HG02970 (cell line): ENCODE measurements around the gene NTM.

ENCODE experiments used
- ATAC-seq: cut with Tn5 transposase; IDR thresholded peaks from one replicate; pipeline ENCODE4 v1.9.1; 2021; ENCODE audit warnings: mild to moderate bottlenecking, moderate library complexity, moderate number of reproducible peaks; ENCODE audit not compliant: unreplicated experiment, low FRiP score

NTM gene

DNA sequence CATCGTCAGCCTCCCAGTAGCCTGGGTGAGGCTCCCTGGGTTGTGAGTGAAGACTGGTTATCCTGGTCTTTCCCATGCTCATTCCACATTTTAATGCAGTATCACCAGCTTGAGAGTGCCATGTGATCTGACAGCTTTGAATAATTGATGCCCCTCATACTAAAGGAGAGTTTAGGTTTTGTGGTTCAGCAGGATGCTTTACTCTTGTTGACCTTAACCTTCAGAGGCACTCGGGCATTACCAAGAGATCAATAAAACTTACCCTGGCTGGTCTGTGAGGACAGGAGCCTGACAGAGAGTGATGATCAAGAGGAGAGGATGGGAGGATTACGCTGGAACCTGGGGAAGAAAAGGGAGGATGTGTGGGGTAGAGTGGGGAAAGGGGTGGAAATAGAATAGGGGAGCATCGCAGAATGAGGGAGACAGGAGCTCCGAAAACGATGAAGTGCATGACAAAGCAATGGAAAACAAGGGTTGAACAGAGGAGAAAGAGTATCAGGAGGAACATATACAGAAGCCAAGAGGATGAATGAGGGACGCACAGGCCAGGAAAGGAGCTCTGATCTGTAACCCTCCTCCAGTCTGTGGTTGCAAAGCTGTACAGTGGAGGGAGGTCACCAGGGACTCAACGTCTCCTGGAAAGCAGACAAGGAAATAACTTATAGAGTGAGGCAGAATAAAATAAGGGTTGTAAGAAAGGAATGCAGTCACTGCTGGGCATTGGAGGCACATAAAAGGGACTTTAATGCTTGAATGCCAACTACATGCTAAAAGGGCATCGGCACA is 594.5 kb downstream of the NTM start:
- no peak for ATAC-seq

DNA sequence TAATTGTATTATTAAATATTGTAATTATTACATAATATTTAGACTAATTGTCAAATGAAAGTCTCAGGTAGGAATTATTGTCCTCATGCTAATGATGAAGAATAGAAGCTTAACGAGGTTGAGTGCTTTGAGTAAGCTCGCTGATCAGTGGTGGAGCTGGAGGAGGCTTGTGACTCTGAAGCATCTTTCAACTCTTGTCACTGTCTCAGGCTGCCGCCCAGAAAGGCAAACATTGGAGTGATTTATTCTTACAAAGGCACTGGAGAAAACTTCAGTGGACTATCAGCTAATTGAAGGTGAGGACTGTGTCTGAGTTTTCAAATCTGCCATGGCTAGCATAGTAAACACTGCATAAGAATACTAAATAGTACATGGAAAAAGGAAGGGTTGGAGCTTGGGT is 595.1 kb downstream of the NTM start:
- ATAC-seq: no peak

DNA sequence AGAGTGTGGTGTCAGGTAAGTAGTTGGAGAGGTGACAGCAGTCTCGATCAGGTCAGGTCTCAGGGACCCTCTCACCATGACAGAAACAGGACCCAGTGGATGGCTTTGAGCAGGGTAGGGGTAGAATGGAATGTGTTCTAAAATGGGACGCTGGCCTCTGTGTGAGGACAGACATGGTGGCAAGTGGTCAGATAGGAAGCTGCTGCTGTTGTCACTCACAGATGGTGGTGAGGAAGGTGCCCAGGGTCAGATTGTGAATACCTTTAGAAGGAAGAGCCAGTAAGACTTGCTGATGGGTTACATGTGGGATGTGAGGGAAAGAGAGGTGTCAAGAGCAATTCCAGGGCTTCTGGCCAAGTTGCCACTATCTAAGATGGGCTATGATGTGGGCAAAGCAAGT is 596.3 kb downstream of the NTM start:
- no peak for ATAC-seq

DNA sequence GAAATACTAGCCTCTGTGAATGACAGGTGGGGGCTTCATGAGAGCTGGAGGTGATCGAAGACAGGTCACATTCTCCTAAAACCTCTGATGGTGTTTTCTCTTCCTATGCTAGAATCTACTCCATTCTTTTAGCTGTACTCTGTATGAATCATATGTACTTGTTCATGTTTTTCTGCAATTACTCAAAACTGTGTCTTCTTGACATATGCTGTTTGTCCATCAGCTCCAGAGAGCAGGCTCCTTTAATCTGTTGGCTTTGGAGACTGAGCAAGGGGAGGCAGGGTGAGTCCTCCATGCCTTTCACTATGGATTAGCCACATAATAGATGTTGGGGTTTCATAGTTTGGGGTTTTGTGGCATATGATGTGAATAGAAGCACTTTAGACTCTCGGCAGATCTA is 598.8 kb downstream of the NTM start:
- no peak for ATAC-seq

DNA sequence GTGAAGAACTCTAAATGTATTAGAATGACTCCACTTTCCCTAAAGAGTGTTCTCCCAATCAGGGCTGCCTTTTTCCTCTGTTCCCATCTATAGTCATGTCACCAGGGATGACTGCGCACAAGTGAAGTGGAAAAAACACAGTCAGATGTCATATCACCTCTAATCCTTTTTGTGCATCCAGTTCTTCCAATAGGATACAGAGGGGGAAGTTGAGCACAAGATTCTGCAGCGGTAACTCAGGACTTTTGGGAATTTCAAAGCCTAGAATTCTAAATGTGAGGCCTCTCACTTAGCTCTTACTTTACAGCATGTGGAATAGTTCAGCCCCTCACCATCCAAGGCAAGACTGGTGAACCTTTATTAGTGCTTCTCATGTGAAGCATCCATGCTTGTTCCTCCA is 602.6 kb downstream of the NTM start:
- no peak for ATAC-seq

DNA sequence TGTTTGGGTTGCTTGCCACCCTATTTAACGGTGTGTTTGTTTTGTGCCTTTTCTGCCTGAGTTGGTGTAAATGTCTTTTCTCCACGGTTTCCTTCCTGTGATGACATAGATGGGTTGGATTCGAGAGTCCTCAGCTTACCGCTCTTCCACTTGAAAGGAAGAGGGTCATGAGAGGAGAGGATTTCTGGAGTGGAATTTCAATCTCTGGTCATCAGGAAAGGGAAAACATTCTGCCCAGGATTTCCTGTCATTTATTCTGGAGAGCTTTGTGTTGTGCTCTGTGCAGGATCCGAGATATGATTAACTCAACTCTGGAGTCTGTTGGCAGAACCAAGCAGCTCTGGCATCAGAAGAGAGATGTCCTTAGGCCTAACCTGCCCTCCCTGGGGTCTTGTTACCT is 605.2 kb downstream of the NTM start:
- no peak for ATAC-seq

DNA sequence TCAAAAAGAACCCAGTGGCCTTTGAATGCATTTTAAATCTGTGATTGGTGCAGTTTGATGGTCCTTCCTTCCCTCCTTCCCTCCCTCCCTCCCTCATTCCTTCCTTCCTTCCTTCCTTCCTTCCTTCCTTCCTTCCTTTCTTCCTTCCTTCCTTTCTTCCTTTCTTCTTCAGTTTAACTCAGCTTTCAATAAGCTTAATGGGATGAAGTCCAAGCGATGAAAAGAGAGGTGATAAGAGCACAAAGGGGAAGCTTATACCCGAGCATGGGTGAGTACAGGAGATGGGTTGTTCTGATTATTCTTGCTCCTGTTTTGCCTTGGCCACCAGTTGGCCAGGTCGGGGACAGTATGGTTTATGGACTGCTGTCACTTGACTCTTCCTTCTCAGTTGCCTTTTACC is 605.6 kb downstream of the NTM start:
- no peak for ATAC-seq

DNA sequence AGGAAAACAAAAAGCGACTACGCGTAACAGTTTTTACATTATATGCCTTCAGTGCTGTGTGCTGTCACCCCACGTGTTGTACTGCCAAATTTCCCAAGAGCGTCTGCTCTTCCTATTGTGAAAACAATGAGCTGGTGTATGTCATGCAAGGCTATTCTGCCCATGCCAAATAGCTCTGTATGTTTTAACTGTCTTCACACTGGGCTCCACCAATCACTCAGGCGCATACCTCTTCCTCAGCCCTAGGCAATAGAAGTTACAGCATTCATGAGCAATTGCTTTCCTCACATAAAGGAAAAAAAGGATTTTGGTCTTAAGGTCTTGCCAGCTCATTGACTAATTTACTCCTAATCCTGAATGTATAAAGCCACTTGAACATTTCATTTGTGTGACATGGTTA is 606.8 kb downstream of the NTM start:
- ATAC-seq: no peak

DNA sequence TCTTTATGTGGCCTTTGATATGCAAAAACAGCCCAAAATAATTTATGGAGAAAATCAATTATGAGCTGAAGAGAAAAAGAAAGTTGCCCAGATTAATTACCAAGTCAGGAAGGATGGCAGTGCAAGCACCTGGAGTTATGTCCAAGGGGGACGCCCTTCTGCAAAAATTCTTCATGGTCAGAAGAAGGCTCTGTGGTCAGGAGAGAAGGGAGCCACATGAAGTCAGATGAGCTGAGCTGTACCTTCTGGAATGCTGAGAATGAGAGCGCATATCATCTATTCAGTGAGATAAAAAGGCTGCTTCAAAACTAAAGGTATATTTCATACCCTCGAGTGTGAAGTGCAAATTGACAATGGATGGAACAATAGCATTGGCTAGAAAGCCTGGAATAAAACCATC is 607.4 kb downstream of the NTM start:
- ATAC-seq: no peak

DNA sequence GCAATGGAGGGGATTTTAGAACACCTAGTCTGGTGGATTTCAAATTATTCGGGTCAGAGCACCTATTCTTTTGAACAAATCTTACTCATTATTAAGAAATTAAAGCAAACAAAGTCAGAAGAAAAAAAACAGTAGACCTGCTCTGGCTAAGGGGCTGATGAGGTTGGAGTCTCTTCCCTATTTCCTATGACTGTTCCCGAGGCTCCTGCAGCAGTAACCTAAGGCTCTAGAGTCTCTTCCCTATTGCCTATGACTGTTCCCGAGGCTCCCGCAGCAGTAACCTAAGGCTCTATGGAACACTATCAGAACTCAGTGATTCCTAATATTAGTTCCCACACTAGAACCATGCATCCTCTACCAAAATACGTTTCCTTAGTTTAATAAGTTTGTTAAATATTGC is 607.9 kb downstream of the NTM start:
- no peak for ATAC-seq

DNA sequence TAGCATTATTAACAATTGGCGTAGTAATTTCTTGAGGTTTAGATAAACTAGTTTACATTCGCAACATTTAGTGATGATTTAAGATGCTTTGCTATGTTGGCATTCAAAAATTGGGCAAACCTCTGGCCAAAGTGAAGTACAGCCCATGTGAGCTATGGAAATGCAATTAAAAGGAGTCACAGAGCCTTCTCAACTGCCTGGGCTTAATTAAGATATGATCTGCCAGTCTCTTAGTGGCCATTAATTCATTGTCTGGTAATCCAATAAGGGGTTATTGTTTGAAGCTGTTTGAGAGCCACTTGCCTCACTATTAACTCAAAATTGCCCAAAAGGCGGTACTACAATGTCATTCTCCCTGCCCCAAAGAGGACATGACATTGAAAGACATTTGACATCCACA is 608.9 kb downstream of the NTM start:
- ATAC-seq: no peak

DNA sequence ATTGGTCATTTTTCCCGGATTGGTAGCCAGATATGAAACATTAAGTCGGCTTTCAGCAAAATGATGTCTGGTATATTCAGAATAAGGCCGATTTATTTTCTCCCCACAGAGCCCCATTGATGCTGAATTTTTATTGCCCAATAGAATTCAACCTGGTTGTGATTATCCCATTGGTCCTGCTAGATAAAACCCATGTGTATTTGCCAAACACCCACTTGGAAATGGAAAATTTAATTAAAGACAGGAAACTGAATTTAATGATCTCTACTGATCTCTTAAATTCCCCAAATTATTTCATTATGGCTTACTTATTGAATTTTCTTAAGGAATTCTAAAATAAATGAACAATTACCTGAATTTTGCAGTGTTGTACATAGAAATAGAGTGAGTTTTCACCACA is 609.8 kb downstream of the NTM start:
- no peak for ATAC-seq

DNA sequence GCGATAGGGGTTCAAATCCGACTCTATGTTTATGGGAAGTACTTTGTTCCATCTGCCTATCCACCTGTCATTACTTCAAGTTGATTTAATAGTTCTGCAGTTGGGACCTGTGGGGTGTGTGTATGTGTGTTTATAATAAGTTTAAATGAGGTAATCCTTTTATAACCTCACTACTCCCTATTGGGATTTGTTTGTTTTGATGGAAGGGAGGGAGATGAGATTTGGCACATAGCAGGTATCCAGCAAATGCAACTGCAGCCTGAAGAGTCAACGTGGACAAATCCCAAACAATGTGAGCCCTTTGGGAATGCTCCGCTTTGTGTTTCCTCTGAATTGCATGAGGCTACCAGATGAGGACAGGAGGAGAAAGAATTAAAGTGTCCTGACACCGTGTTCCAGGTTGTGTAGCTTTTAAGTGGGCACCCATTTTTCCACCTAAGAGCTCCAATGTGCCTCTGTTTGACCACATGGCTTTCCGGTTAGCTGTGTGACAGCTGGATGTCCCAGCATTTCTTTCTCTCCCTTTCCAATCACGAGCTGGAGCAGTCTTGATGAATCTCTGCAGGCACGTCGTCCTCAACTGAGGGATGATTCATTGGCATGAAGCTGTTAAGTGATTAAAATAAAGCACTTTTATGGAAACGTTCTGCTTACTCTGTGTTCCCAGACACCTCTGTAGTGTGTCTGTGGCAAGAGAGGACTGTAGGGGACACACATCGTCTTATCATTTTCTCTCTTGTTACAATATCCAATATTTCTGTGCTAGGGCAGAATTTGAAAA is 610.7 kb downstream of the NTM start:
- no peak for ATAC-seq

DNA sequence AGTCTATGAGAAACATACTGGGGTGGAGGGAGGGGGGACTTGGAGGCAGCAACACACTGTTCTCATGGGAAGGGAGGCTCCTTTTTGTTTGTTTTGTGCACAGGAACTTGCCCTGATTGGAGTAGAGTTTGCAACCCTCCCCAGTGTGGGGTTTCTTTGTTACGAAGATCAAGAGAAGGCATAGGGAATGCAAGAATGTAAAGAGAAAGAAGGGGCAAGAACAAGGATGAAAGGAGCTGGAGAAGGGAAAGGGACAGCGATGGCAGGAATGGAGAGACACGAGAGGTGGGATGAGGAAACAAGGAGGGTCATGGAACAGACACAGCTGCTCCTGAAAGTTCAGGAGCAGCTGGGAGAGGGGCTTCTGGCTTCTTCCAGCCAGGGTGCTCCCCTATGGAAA is 611.7 kb downstream of the NTM start:
- no peak for ATAC-seq

DNA sequence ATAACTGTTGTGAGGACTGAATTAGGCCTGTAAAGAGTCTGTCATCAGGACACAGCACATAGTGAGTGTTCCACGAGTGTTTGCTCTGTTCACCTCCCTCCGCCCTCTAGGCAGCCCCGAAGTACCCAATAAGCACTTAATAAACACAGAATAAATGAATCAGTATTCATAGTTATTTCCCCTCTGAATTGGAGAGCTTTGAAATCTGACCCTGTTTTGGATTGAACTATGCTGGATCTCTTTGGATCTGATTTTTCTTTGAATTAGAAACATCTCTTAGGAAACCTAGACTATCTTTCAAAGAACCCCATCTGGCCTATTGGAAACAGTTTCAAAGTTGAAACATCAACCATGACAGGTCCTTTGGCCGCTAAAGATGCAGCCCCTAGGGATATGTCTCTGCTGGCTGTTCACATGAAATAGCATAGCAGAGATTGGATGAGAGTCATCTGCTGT is 615.5 kb downstream of the NTM start:
- no peak for ATAC-seq

DNA sequence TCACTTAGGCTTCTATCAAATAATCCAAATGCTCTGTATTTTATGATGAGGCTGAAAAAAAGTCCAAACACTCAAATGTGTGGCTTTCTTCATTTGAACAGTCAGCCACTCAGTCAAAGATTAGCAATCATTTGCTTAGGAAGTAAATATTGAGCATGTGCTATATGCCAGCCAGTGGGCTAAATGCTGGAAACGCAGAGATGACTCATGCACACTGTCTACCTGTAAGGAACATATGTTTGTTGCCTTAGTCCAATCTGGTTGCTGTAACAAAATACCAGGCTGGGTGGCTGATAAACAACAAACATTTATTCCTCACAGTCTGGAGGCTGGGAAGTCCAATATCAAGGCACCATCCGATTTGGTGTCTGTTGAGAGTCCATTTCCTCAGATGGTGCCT is 617.3 kb downstream of the NTM start:
- no peak for ATAC-seq

DNA sequence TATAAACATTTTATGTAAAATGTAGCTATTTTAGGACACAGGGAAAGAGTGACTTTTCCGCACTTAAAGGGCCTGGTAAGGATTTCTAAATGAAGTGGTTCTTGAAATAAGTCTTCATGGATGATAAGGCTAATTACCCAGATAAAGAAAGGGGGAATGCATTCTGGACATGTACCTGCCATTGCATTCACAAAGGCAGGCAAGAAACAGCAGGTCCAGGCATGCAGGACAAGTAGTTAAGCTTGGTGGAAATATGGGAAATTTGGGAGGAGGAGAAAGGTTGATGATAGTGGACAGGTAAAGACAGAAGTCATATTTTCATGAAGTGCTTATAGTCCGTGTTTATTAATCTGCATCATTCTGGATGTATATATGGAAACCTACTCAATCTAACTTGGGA is 621.2 kb downstream of the NTM start:
- no peak for ATAC-seq

DNA sequence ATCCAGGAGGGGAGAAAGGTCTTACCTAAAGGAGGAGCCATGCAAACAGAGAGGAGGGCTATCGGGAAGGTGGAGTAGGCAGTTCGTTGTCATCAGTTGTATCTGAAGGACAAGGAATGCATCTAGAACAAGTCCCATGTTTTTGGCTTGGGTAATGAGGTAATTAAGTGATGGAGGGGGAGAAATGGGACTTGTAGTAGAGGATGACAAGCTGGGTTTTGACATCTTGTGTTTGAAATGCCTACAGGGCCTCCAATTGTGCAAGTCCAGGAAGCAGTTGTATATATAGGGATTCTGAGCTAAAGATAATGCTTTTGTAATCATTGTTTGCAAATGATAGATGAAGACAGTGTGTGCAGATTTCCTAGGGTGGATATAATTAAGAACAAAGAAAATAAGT is 622.8 kb downstream of the NTM start:
- ATAC-seq: no peak

DNA sequence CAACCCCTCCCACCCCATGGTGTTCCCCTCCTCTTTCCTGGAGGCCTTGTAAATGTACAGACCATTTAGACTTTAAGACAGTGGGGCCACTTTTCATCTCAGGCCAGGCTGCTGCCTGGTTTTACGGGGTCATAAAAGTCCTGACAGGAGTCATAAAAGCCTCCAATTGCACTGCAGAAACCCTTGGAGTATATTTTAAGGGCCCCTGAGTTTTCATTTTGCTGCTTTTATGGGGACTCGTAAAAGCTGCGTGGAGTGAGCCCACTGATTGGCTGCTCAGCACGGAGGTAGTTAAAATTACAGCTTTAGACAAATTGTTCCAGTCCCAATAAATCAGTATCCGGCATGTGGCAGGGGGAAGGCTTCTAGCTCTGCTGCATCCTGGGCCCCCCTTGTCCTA is 627.6 kb downstream of the NTM start:
- no peak for ATAC-seq

DNA sequence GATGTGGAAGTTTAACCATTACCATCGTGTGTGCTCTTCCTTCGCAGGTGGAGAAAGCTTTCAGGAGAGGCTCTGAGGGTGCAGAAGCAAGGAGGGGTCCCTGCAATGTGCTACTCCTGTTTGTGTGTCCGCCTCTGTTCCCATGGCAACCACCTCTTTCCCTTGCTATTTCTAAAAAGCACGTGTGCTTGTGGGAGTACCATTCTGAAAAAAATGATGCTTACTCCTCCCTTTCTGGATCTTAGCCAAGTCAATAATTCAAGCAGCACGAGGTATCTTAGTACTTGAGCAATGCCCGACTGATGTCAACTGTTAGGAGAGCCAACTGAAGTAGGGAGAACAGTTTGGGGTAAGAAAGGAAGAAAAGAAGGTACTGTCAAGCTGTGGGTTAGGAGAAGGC is 628.7 kb downstream of the NTM start:
- ATAC-seq: no peak

DNA sequence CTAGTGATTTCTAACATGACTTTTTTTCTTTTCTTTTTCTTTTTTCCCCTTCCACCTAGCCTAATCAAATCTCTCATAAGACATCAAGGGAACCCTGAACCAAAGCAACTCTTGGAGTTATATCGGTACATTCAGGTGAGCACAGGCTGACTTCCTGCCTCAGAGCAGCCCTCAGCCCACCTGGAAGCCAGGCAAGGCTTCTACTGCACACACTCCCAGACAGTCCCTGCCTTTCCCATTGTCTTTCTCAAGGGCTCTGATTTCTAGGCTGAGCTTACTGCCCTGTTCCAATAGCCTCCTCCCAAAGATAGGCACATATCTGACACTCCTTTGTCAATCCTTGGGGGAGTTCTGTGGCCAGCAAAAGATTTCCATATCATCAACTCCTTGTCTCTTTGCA is 629.5 kb downstream of the NTM start:
- ATAC-seq: no peak

DNA sequence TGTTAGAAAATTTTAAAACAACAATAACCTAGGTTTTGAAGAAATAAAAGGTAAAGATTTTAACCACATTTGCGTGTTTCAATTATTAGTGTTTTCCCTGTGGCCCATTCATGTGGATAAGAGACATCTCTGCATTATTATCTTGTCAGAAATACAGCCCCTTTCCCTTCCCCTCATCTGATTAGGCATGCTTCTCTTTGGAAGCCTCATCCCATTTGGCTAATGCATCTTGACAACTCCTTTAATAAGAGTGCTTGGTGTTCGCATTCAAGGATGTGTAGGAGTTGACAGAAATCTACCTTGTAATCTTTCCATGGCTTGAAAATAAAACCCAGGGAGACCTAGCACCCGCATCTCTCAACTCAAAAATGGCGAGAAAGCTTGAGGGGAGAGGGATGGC is 635.5 kb downstream of the NTM start:
- no peak for ATAC-seq
